ENCODE measurements around the gene GEMIN5. TPM values are rescaled to one million over a fixed set of nuclear protein-coding genes. Genes with fewer than 3 reads are reported as not detected.

Gene GEMIN5
- total RNA-seq, 1 donor from 2014 or later, result 12.8 TPM

- H3K4me3 ChIP-seq, result peak overlapping the region; percentile 79 to 83
- peak overlapping the region; percentile 73 for H3K27ac ChIP-seq
- TF ChIP-seq, protein P1, sequence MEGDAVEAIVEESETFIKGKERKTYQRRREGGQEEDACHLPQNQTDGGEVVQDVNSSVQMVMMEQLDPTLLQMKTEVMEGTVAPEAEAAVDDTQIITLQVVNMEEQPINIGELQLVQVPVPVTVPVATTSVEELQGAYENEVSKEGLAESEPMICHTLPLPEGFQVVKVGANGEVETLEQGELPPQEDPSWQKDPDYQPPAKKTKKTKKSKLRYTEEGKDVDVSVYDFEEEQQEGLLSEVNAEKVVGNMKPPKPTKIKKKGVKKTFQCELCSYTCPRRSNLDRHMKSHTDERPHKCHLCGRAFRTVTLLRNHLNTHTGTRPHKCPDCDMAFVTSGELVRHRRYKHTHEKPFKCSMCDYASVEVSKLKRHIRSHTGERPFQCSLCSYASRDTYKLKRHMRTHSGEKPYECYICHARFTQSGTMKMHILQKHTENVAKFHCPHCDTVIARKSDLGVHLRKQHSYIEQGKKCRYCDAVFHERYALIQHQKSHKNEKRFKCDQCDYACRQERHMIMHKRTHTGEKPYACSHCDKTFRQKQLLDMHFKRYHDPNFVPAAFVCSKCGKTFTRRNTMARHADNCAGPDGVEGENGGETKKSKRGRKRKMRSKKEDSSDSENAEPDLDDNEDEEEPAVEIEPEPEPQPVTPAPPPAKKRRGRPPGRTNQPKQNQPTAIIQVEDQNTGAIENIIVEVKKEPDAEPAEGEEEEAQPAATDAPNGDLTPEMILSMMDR (IDR thresholded peaks at IDR 0.05), result no peak
- TF ChIP-seq POLR2AphosphoS5 (IDR thresholded peaks at IDR 0.05; ENCODE audit: insufficient read depth in 1 of 2, low read depth in 1 of 2), result no peak
- no peak for TF ChIP-seq POLR2A (IDR thresholded peaks at IDR 0.05)
- no peak for DNase-seq (ENCODE audit: extremely low spot score in 2 of 2)
- intact Hi-C loops (cut with DNase I), result no loop called here
- no peaks in the 10 kb centered on the region for H3K9me3 ChIP-seq
- H3K36me3 ChIP-seq, result no peaks in the 10 kb centered on the region
- H3K27me3 ChIP-seq, result no peaks in the 10 kb centered on the region
- peaks cover 35% of the 10 kb centered on the region for H3K4me1 ChIP-seq
Observed at GRCh38 chr5:154937186-154937717, 759 bp downstream of the GEMIN5 start.

DNA sequence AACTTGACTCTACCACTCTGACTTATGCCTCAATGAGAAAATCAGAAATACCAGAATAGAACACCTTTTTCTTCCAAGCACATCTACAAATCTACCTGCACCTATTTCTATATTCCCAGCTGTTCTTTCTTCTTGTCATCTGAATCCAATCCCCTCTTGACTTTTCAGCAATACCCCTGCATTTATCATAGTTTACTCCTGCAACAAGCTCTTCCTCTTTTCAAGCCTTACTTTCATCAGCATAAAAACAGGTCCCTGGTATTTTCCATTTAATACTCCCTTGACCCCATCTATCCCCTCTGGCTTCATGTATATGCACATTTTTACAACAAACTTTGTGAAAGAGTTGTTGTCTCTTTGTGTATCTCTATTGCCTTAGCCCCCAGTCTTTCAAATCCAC is 3.1 kb downstream of the GEMIN5 start:
- intact Hi-C loops (cut with DNase I), result no loop called here
- DNase-seq (ENCODE audit: extremely low spot score in 2 of 2), result no peak
- H3K4me1 ChIP-seq, result peaks cover 19% of the 10 kb centered on the region
- H3K9me3 ChIP-seq, result no peaks in the 10 kb centered on the region
- no peaks in the 10 kb centered on the region for H3K27me3 ChIP-seq
- H3K4me3 ChIP-seq, result no peak overlapping the region
- peaks cover 0 to 23% of the 10 kb centered on the region in 2 donors for H3K36me3 ChIP-seq
- TF ChIP-seq, protein P1 (IDR thresholded peaks at IDR 0.05), result no peak
- H3K27ac ChIP-seq, result no peak overlapping the region

GRCh38 chr5:154933537-154933936 is 4.5 kb downstream of the GEMIN5 start:
- no peak for DNase-seq (ENCODE audit: extremely low spot score in 2 of 2)
- intact Hi-C loops (cut with DNase I), result no loop called here
- Histone ChIP-seq H3K27me3 (no peaks in the 10 kb centered on the region), H3K36me3 (peaks cover 0 to 28% of the 10 kb centered on the region in 2 donors), H3K4me3 (no peak overlapping the region), H3K9me3 (no peaks in the 10 kb centered on the region), H3K4me1 (peaks cover 15% of the 10 kb centered on the region), H3K27ac (no peak overlapping the region)
- no peak for TF ChIP-seq POLR2A (IDR thresholded peaks at IDR 0.05)
- no peak for TF ChIP-seq POLR2AphosphoS5 (IDR thresholded peaks at IDR 0.05; ENCODE audit: insufficient read depth in 1 of 2, low read depth in 1 of 2)
- TF ChIP-seq, protein P1 (IDR thresholded peaks at IDR 0.05), result no peak

- H3K4me3 ChIP-seq, result no peak overlapping the region
- intact Hi-C loops (cut with DNase I), result no loop called here
- DNase-seq (ENCODE audit: extremely low spot score in 2 of 2), result no peak
- TF ChIP-seq POLR2AphosphoS5 (IDR thresholded peaks at IDR 0.05; ENCODE audit: insufficient read depth in 1 of 2, low read depth in 1 of 2), result no peak
- TF ChIP-seq, protein P1 (IDR thresholded peaks at IDR 0.05), result no peak
- no peak overlapping the region for H3K27ac ChIP-seq
- H3K36me3 ChIP-seq, result peaks cover 5 to 74% of the 10 kb centered on the region in 2 donors
- no peaks in the 10 kb centered on the region for H3K4me1 ChIP-seq
- no peaks in the 10 kb centered on the region for H3K9me3 ChIP-seq
- no peaks in the 10 kb centered on the region for H3K27me3 ChIP-seq
Observed at GRCh38 chr5:154923441-154924430, 14.3 kb downstream of the GEMIN5 start.

DNA sequence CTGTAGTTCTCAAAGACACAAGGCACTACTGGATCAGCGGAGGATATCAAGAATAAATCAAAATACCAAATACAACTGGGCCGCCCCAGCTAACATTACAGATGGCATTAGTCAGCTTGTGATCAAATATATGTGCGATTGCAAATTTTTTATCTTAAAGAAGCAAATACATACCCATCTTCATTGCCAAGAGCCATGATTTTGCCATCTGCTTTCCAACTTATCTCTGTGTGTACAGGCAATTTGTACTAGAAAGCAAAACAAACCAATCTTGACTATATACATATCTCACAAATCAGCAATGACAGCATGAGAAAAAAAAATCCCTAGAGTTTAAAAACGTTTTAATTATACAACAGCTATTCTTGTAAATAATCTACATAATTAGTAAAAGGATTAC is 20.3 kb downstream of the GEMIN5 start:
- H3K27me3 ChIP-seq, result no peaks in the 10 kb centered on the region
- no peak overlapping the region for H3K4me3 ChIP-seq
- no peaks in the 10 kb centered on the region for H3K9me3 ChIP-seq
- no peaks in the 10 kb centered on the region for H3K4me1 ChIP-seq
- no peak for DNase-seq (ENCODE audit: extremely low spot score in 2 of 2)
- peaks cover 5 to 76% of the 10 kb centered on the region in 2 donors for H3K36me3 ChIP-seq
- no peak overlapping the region for H3K27ac ChIP-seq
- intact Hi-C loops (cut with DNase I), result no loop called here
- TF ChIP-seq, protein P1 (IDR thresholded peaks at IDR 0.05), result no peak
- TF ChIP-seq POLR2A (IDR thresholded peaks at IDR 0.05), result no peak
- TF ChIP-seq POLR2AphosphoS5 (IDR thresholded peaks at IDR 0.05; ENCODE audit: insufficient read depth in 1 of 2, low read depth in 1 of 2), result no peak

Data from vagina (tissue), 2 donors.